ENCODE measurements around the gene SPAG4.

SPAG4 gene

GRCh38 chr20:35586751-35587425 lies 28.7 kb upstream of the SPAG4 start:
- no peak for DNase-seq (ENCODE audit: low read depth in 1 of 2, low spot score in 1 of 2)
- TF ChIP-seq JUND (IDR thresholded peaks at IDR 0.05; ENCODE audit: low read depth), result no peak
- in situ Hi-C loops (cut with HindIII; ENCODE audit: low pct_unique_long_range_greater_than_20kb, low sequenced_read_pairs), result no loop called here

GRCh38 chr20:35587436-35587835 lies 28.2 kb upstream of the SPAG4 start:
- in situ Hi-C loops (cut with HindIII; ENCODE audit: low pct_unique_long_range_greater_than_20kb, low sequenced_read_pairs), result no loop called here

GRCh38 chr20:35588397-35588796 lies 27.2 kb upstream of the SPAG4 start:
- in situ Hi-C loops (cut with HindIII; ENCODE audit: low pct_unique_long_range_greater_than_20kb, low sequenced_read_pairs), result no loop called here
- no peak for DNase-seq (ENCODE audit: low read depth in 1 of 2, low spot score in 1 of 2)
- TF ChIP-seq JUND (IDR thresholded peaks at IDR 0.05; ENCODE audit: low read depth), result no peak

More at GRCh38 chr20:35587436-35587835, 28.2 kb upstream of the SPAG4 start:
- no peak for TF ChIP-seq JUND (IDR thresholded peaks at IDR 0.05; ENCODE audit: low read depth)
- DNase-seq (ENCODE audit: low read depth in 1 of 2, low spot score in 1 of 2), result no peak

- in situ Hi-C loops (cut with HindIII; ENCODE audit: low pct_unique_long_range_greater_than_20kb, low sequenced_read_pairs), result no loop called here
- no peak for TF ChIP-seq JUND (IDR thresholded peaks at IDR 0.05; ENCODE audit: low read depth)
- no peak for DNase-seq (ENCODE audit: low read depth in 1 of 2, low spot score in 1 of 2)
These were observed 23.2 kb upstream of the SPAG4 start for GRCh38 chr20:35592339-35592974.

DNA sequence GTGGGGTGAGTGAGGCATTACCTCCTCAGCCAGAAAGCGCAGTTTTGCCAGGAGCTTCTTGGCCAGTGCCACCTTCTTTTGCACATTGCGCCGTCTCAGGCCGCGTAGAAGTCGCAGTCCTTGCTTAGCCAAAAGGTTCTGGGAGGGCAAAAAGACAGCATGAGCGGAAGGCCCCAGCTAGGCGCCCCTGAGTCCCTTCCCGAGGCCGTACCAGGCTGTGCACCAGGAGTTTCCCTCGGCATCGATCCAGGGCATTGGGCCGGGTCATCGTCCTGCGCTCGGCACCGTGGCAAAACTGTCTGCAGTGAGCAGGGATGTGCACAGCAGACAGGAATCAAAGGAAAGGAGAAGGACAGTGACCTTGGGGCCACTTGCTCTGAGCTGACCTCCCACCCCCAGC lies 20.2 kb upstream of the SPAG4 start:
- DNase-seq (ENCODE audit: low read depth in 1 of 2, low spot score in 1 of 2), result no peak
- in situ Hi-C loops (cut with HindIII; ENCODE audit: low pct_unique_long_range_greater_than_20kb, low sequenced_read_pairs), result no loop called here
- no peak for TF ChIP-seq JUND (IDR thresholded peaks at IDR 0.05; ENCODE audit: low read depth)

DNA sequence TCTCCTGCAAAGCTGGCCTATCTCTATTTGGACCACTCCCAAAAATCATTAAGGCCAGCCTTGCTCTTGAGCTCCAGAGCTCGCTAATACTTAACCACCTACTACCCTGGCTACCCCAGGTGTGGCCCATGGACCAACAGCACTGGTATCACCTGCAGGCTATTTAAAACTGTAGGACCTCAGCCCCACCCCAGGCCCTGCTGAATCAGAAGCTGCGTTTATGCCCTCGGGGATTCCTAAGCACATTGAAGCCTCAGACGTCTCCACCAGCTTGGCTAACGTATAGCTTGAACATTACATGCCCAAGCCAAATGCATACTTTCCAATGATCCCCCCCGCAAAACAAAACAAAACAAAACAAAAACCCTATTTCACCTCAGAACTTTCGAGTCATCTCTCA lies 19.7 kb upstream of the SPAG4 start:
- no peak for TF ChIP-seq JUND (IDR thresholded peaks at IDR 0.05; ENCODE audit: low read depth)
- in situ Hi-C loops (cut with HindIII; ENCODE audit: low pct_unique_long_range_greater_than_20kb, low sequenced_read_pairs), result no loop called here
- DNase-seq (ENCODE audit: low read depth in 1 of 2, low spot score in 1 of 2), result no peak

- no peak for DNase-seq (ENCODE audit: low read depth in 1 of 2, low spot score in 1 of 2)
- in situ Hi-C loops (cut with HindIII; ENCODE audit: low pct_unique_long_range_greater_than_20kb, low sequenced_read_pairs), result no loop called here
- TF ChIP-seq JUND (IDR thresholded peaks at IDR 0.05; ENCODE audit: low read depth), result no peak
These were observed 18.4 kb upstream of the SPAG4 start for GRCh38 chr20:35597186-35597585.

DNA sequence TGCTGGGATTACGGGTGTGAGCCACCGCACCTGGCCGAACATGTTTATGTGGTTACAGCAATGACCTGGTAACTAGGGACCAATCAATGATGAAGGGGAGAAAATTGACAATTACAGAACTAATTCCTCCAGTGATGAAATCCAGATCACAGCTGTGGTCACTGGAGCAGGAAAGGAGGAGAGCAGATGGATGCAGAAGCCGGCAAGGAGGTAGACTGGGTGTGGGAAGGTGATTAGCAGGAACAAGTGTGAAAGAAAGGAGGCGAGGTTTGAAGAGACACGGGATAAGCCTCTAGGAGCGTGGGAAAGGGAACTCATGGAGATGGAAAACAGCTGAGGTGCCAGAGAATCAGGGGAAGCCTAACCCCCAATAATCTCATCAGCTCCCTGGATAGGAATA lies 17.2 kb upstream of the SPAG4 start:
- TF ChIP-seq JUND (IDR thresholded peaks at IDR 0.05; ENCODE audit: low read depth), result no peak
- DNase-seq (ENCODE audit: low read depth in 1 of 2, low spot score in 1 of 2), result no peak
- in situ Hi-C loops (cut with HindIII; ENCODE audit: low pct_unique_long_range_greater_than_20kb, low sequenced_read_pairs), result no loop called here

- TF ChIP-seq JUND (IDR thresholded peaks at IDR 0.05; ENCODE audit: low read depth), result no peak
- in situ Hi-C loops (cut with HindIII; ENCODE audit: low pct_unique_long_range_greater_than_20kb, low sequenced_read_pairs), result no loop called here
- DNase-seq (ENCODE audit: low read depth in 1 of 2, low spot score in 1 of 2), result no peak
These were observed 16.5 kb upstream of the SPAG4 start for GRCh38 chr20:35598899-35599775.

DNA sequence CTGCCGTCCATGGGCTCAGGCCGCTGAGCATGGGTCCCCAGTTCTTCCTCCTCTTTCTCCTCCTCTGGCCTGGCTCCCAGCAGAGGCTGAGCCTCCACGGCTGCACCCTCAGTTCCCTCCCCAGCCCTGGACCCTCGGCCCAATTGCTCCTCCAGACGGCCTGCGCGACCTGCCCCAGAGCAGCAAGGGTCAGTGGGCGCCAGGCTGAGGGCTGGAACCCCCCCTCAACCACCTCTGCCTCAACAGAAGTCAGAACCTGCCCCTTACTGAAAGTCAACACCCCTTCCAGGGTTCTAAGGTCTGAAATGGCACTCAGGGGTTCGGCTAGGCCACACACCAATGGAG lies 15.9 kb upstream of the SPAG4 start:
- in situ Hi-C loops (cut with HindIII; ENCODE audit: low pct_unique_long_range_greater_than_20kb, low sequenced_read_pairs), result no loop called here
- no peak for DNase-seq (ENCODE audit: low read depth in 1 of 2, low spot score in 1 of 2)
- no peak for TF ChIP-seq JUND (IDR thresholded peaks at IDR 0.05; ENCODE audit: low read depth)

DNA sequence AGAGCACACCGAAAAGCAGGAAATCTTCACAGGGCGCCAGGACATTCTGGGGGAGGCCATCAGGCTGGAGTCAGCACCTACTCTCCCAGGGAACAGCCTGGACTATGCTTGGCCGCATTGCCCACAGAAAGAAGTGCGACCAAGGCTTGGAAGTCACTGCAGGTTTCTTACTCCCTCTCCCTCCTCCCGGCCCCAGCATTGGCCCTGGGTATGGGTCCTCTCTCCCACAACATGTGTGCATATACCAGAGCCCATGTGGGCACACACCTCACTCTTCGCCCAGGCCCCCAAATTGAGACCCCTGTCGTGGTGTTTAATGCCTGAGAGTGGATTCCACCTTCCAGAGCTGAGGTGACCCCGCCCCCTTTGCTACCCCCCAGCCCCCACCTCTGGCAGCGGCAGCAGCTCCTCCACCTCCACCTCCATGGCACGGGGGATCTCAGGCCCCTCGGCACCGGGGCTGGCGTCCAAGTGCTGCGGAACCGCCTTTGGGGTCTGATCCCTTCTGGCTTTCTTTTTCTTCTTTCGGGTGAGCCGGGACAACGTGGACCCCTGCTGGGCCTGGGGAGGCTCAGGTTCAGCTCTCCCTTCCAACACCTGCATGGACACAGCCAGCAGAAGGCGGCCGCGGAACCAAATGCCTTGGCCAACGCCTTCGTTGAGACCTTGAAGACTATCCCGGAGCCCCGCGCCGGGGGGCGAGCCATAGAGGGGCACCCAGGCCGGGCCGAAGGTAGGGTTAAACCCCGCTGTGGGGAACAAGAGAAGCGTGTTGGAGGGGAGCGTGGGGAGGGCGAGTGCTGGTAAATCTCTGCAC lies 15.2 kb upstream of the SPAG4 start:
- TF ChIP-seq JUND (IDR thresholded peaks at IDR 0.05; ENCODE audit: low read depth), result no peak
- no peak for DNase-seq (ENCODE audit: low read depth in 1 of 2, low spot score in 1 of 2)
- in situ Hi-C loops (cut with HindIII; ENCODE audit: low pct_unique_long_range_greater_than_20kb, low sequenced_read_pairs), result no loop called here

Data from T47D (cell line).